SU-DHL-6 (cell line): ENCODE measurements around the gene LDB2.

ENCODE experiments used
- H2AFZ ChIP-seq: fragments of 200-600 bp; sonication (generic); 2 replicates; pipeline ENCODE4 v1.6.1; 2014; ENCODE audit warnings: low read depth, mild to moderate bottlenecking, moderate library complexity, mixed read lengths, antibody characterized with exemption, low read length; ENCODE audit not compliant: severe bottlenecking
- H3F3A ChIP-seq: fragments of 200-600 bp; shearing (Covaris generic); 2 replicates; pipeline ENCODE4 v1.6.0; 2016; ENCODE audit warnings: antibody characterized with exemption, mild to moderate bottlenecking; ENCODE audit not compliant: insufficient read depth
- H3K27ac ChIP-seq: fragments of 200-600 bp; sonication (generic); 2 replicates; pipeline ENCODE4 v1.5.1; 2016; ENCODE audit warnings: low read depth, mild to moderate bottlenecking, low read length, moderate library complexity, mixed read lengths
- H3K27me3 ChIP-seq: fragments of 200-600 bp; sonication (generic), shearing (Covaris generic); 2 replicates; pipeline ENCODE4 v1.6.0; 2014; ENCODE audit warnings: mild to moderate bottlenecking, low read length
- H3K36me3 ChIP-seq: fragments of 200-600 bp; sonication (generic); 2 replicates; pipeline ENCODE4 v1.6.1; 2014; ENCODE audit warnings: mild to moderate bottlenecking, low read length, mixed read lengths
- H3K4me2 ChIP-seq: fragments of 300-600, 200-600 bp; shearing (Covaris generic), sonication (generic); 2 replicates; pipeline ENCODE4 v1.6.0; 2014; ENCODE audit warnings: low read length, low read depth, mild to moderate bottlenecking; ENCODE audit not compliant: poor library complexity, severe bottlenecking
- H3K4me3 ChIP-seq: fragments of 200-600 bp; sonication (generic); 2 replicates; pipeline ENCODE4 v1.5.1; 2014; ENCODE audit warnings: antibody characterized with exemption, low read length, mild to moderate bottlenecking, mixed read lengths; ENCODE audit not compliant: insufficient read depth, poor library complexity, severe bottlenecking
- H3K79me2 ChIP-seq: fragments of 200-600 bp; sonication (generic); 2 replicates; pipeline ENCODE4 v1.6.1; 2014; ENCODE audit warnings: mild to moderate bottlenecking, low read length, moderate library complexity; ENCODE audit not compliant: insufficient read depth
- H3K9ac ChIP-seq: fragments of 200-600 bp; sonication (generic); 2 replicates; pipeline ENCODE4 v1.7.0; 2014; ENCODE audit warnings: mild to moderate bottlenecking, low read length
- H3K9me2 ChIP-seq: fragments of 200-600 bp; sonication (generic); replicated peaks from 2 replicates; pipeline ENCODE4 v1.6.1; 2014; ENCODE audit warnings: low read length; ENCODE audit not compliant: insufficient read depth
- H3K9me3 ChIP-seq: fragments of 200-600 bp; sonication (generic); 2 replicates; pipeline ENCODE4 v1.6.1; 2014; ENCODE audit warnings: low read length, mixed read lengths; ENCODE audit not compliant: insufficient read depth
- H4K20me1 ChIP-seq: fragments of 200-600 bp; sonication (generic); 2 replicates; pipeline ENCODE4 v1.6.1; 2014; ENCODE audit warnings: low read depth, mild to moderate bottlenecking, antibody characterized with exemption, low read length, moderate library complexity, mixed read lengths
- EZH2phosphoT487 ChIP-seq: fragments of 200-600 bp; sonication (generic), shearing (Covaris generic); conservative IDR thresholded peaks from 2 replicates; pipeline ENCODE4 v1.6.1; 2018; ENCODE audit warnings: mild to moderate bottlenecking, antibody characterized with exemption, low read length, moderate library complexity, mixed read lengths
- TF ChIP-seq, protein P1 (sequence below): fragments of 200-600 bp; sonication (generic); IDR thresholded peaks from one replicate; pipeline ENCODE4 v1.5.1; 2017; ENCODE audit warnings: antibody characterized with exemption, mild to moderate bottlenecking, low read length, moderate library complexity; ENCODE audit not compliant: insufficient read depth, poor library complexity, severe bottlenecking

Gene LDB2

DNA sequence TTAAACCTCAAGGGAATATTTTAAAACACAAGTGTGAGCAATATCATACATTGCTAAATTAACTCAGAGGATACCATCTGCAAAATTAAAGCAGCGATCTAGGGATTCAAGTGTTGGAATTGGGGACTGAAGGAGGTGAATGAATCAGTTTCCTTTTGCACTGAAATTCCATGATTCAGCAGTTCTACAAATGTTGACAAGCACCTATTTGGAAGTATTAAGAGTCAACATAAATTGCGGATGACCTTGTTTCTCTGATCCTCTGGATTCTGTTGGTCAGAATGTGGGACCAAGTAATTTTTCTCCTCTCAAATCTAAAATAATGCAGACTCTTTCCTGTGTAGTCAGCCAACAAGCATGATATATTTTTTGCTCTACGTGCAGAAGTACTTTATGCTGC, 78.8 kb downstream of the LDB2 start:
- no peak overlapping the region for H3K4me3 ChIP-seq
- H3K9me2 ChIP-seq: no peaks in the 10 kb centered on the region
- H4K20me1 ChIP-seq: no peaks in the 10 kb centered on the region
- H3F3A ChIP-seq: no peaks in the 10 kb centered on the region
- no peak overlapping the region for H3K9ac ChIP-seq
- no peaks in the 10 kb centered on the region for H3K9me3 ChIP-seq
- H3K79me2 ChIP-seq: no peaks in the 10 kb centered on the region
- no peak overlapping the region for H3K27ac ChIP-seq
- H3K4me2 ChIP-seq: no peak overlapping the region
- no peaks in the 10 kb centered on the region for H3K36me3 ChIP-seq
- TF ChIP-seq EZH2phosphoT487: no peak
- TF ChIP-seq, protein P1, sequence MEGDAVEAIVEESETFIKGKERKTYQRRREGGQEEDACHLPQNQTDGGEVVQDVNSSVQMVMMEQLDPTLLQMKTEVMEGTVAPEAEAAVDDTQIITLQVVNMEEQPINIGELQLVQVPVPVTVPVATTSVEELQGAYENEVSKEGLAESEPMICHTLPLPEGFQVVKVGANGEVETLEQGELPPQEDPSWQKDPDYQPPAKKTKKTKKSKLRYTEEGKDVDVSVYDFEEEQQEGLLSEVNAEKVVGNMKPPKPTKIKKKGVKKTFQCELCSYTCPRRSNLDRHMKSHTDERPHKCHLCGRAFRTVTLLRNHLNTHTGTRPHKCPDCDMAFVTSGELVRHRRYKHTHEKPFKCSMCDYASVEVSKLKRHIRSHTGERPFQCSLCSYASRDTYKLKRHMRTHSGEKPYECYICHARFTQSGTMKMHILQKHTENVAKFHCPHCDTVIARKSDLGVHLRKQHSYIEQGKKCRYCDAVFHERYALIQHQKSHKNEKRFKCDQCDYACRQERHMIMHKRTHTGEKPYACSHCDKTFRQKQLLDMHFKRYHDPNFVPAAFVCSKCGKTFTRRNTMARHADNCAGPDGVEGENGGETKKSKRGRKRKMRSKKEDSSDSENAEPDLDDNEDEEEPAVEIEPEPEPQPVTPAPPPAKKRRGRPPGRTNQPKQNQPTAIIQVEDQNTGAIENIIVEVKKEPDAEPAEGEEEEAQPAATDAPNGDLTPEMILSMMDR: no peak
- no peak overlapping the region for H2AFZ ChIP-seq
- no peaks in the 10 kb centered on the region for H3K27me3 ChIP-seq

DNA sequence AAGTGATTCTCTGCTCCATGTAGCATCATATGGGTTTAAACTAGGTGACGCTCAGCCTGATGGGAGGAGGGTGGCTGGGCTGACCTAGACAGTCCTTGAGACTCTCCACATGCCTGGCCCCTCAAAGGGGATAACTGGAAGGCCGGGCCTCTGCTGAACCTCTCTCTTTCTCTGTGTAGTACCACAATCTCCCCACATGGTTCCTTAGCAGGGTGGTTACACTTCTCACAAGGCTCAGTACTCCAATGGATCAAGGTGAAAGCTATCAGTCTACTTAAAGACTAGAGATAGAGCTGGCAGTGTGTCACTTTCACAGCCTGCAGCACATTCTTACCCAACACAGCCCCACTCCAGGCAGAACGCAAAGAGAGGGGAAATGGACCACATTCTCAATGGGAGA, 80.4 kb downstream of the LDB2 start:
- Histone ChIP-seq H3K9ac (no peak overlapping the region), H3K79me2 (no peaks in the 10 kb centered on the region)

DNA sequence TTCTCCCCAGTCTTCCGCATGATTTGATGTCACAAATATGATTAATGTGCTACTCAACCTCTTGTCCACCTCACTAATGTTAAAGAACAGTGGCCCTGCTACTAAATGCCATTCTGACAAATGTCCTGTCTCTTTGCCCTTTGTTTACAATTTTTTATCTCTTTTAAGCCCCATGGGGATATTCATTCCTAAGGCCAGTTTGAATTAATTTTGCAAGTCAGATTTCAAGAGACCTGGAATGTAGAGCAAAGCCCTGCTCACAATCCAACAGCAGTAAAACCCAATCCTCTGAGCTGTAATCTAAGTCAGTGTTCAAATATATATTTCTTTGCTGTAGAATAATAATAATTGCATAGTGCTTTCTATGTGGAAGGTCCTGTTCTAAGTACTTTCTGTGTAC, 81.2 kb downstream of the LDB2 start:
- Histone ChIP-seq H3K27me3 (no peaks in the 10 kb centered on the region), H2AFZ (no peak overlapping the region), H3K4me3 (no peak overlapping the region), H3K27ac (no peak overlapping the region), H3K9me2 (no peaks in the 10 kb centered on the region), H3K79me2 (no peaks in the 10 kb centered on the region), H4K20me1 (no peaks in the 10 kb centered on the region), H3K4me2 (no peak overlapping the region), H3K9ac (no peak overlapping the region), H3K9me3 (no peaks in the 10 kb centered on the region), H3K36me3 (no peaks in the 10 kb centered on the region), H3F3A (no peaks in the 10 kb centered on the region)
- TF ChIP-seq, protein P1: no peak
- TF ChIP-seq EZH2phosphoT487: no peak

More for the DNA sequence above, 80.4 kb downstream of the LDB2 start:
- TF ChIP-seq EZH2phosphoT487: no peak
- TF ChIP-seq, protein P1: no peak
- Histone ChIP-seq H3K4me2 (no peak overlapping the region), H3K36me3 (no peaks in the 10 kb centered on the region), H3K27ac (no peak overlapping the region), H3F3A (no peaks in the 10 kb centered on the region), H3K9me3 (no peaks in the 10 kb centered on the region), H3K4me3 (no peak overlapping the region), H4K20me1 (no peaks in the 10 kb centered on the region), H3K9me2 (no peaks in the 10 kb centered on the region), H2AFZ (no peak overlapping the region), H3K27me3 (no peaks in the 10 kb centered on the region)
